Ishikawa (cell line): Measurements from ENCODE around the gene TSPAN9.

Source experiments
- CEBPB ChIP-seq: IDR thresholded peaks from 2 replicates; pipeline ENCODE4 v1.6.1; 2012
- CREB1 ChIP-seq: IDR thresholded peaks from 2 replicates; pipeline ENCODE4 v1.6.1; 2012; ENCODE audit warnings: low read depth
- EP300 ChIP-seq: IDR thresholded peaks from 2 replicates; pipeline ENCODE4 v1.6.1; 2012; ENCODE audit warnings: borderline replicate concordance
- FOXM1 ChIP-seq: IDR thresholded peaks from 2 replicates; pipeline ENCODE4 v1.6.1; 2012; ENCODE audit warnings: low read depth, borderline replicate concordance
- REST ChIP-seq: IDR thresholded peaks from 2 replicates; pipeline ENCODE4 v1.6.1; 2012; ENCODE audit warnings: low read depth, mild to moderate bottlenecking
- TAF1 ChIP-seq: IDR thresholded peaks from 2 replicates; pipeline ENCODE4 v1.6.1; 2012; ENCODE audit warnings: low read depth, mild to moderate bottlenecking
- TEAD4 ChIP-seq: IDR thresholded peaks from 2 replicates; pipeline ENCODE4 v1.6.1; 2012
- YY1 ChIP-seq: IDR thresholded peaks from 2 replicates; pipeline ENCODE4 v1.6.1; 2012; ENCODE audit warnings: low read depth

DNA sequence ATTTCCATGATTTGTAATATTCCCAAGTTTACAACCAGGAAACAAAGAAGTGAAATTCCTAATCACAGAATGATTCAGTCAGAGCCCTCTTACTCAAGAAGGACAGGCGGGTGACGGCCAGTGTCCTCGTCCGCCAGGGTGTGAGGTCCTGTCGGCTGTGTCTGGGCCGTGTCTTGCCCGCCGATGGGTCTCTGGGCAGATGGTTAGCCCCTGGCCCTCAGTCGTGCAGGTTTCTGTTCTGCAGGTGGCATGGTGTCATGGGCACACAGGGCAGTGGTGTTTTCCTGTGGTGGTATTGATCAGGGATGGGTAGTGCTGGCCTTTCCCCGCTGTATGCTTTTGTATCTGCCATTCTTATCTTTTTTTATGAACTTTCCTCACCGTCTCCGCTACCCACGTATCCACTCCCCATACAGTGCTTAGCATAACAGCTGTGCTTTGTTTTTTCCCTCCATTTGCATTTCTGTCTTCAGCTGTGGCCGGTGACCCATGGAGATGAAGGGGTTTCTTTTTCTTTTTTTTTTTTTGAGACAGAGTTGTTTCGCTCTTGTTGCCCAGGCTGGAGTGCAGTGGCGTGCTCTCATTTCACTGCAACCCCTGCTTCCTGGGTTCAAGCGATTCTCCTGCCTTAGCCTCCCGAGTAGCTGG, 100.7 kb downstream of the TSPAN9 start:
- TF ChIP-seq REST = no peak
- no peak for TF ChIP-seq YY1
- TF ChIP-seq CREB1 = no peak
- no peak for TF ChIP-seq TEAD4
- TF ChIP-seq TAF1 = no peak
- TF ChIP-seq FOXM1 = no peak
- TF ChIP-seq EP300 = no peak
- no peak for TF ChIP-seq CEBPB
